Panc1 (cell line): ENCODE results near the gene CHST11. TPM values are rescaled to one million over a fixed set of nuclear protein-coding genes. Genes with fewer than 3 reads are reported as not detected.

ENCODE experiments used
- ATAC-seq: fragments of 200-7000 bp; cut with Tn5 transposase; 2 replicates; pipeline ENCODE4 v1.9.1; 2020; ENCODE audit warnings: mild to moderate bottlenecking, moderate library complexity
- BruUV-seq: library from RNA; stranded (reverse); fragments of 400-500 nt; replicated peaks from 2 replicates; lab custom pipeline; 2021; lab: Mats Ljungman, UMichigan
- CTCF ChIA-PET: fragments of 300-600 bp; sonication (Branson Sonifier 250); formaldehyde crosslinking; loops from one replicate; lab custom pipeline; 2022; ENCODE audit warnings: antibody characterized with exemption; lab: Charles Lee
- POLR2A ChIA-PET: fragments of 300-600 bp; sonication (Branson Sonifier 250); formaldehyde crosslinking; loops from one replicate; lab custom pipeline; 2022; ENCODE audit warnings: antibody characterized with exemption; lab: Charles Lee
- DNase-seq: peaks from one replicate; pipeline ENCODE4 v3.0.0-alpha.2; 2010; ENCODE audit warnings: low read depth, low spot score
- H3K27ac ChIP-seq: 2 replicates; pipeline ENCODE4 v1.5.1; 2011; ENCODE audit warnings: mild to moderate bottlenecking, low read length, inconsistent platforms
- H3K27me3 ChIP-seq: fragments of 200-500 bp; sonication (Bioruptor generic); 2 replicates; pipeline ENCODE4 v1.6.0; 2014; ENCODE audit warnings: low read length, inconsistent platforms; ENCODE audit not compliant: control insufficient read depth, insufficient read depth
- H3K36me3 ChIP-seq: fragments of 200-500 bp; sonication (Bioruptor generic); 2 replicates; pipeline ENCODE4 v1.5.1; 2014; ENCODE audit warnings: inconsistent platforms, mild to moderate bottlenecking, low read length, moderate library complexity; ENCODE audit not compliant: control insufficient read depth, insufficient read depth
- H3K4me1 ChIP-seq: 2 replicates; pipeline ENCODE4 v1.5.1; 2011; ENCODE audit warnings: inconsistent platforms, mild to moderate bottlenecking, low read length, moderate library complexity; ENCODE audit not compliant: control insufficient read depth, insufficient read depth
- H3K4me3 ChIP-seq, 2 experiments: 2 replicates each; pipeline ENCODE4 v1.5.1; 2011 to 2012; ENCODE audit warnings: low read depth in 2 of 2, low read length in 2 of 2, mild to moderate bottlenecking in 2 of 2, inconsistent platforms in 1 of 2, moderate library complexity in 1 of 2
- H3K9me3 ChIP-seq: fragments of 200-500 bp; sonication (Bioruptor generic); 2 replicates; pipeline ENCODE4 v1.5.1; 2014; ENCODE audit warnings: low read depth, mild to moderate bottlenecking, inconsistent platforms, low read length, moderate library complexity; ENCODE audit not compliant: control insufficient read depth, insufficient read depth
- CTCF ChIP-seq: fragments of 450-650 bp; IDR thresholded peaks from 2 replicates; pipeline ENCODE4 v1.5.1; 2017; ENCODE audit warnings: mild to moderate bottlenecking
- POLR2AphosphoS5 ChIP-seq: IDR thresholded peaks from 2 replicates; pipeline ENCODE4 v1.6.1; 2012; ENCODE audit warnings: mild to moderate bottlenecking, low read depth, low read length, moderate library complexity
- REST ChIP-seq, 2 experiments: IDR thresholded peaks; 2 replicates each; pipeline ENCODE4 v1.6.1; 2011 to 2012; ENCODE audit warnings: low read depth in 2 of 2, control low read depth in 1 of 2, low read length in 1 of 2, mild to moderate bottlenecking in 1 of 2, moderate library complexity in 1 of 2; ENCODE audit not compliant: insufficient read depth in 1 of 2
- SIN3A ChIP-seq: IDR thresholded peaks from 2 replicates; pipeline ENCODE4 v1.6.1; 2012; ENCODE audit warnings: low read depth, mild to moderate bottlenecking, low read length, moderate library complexity, borderline replicate concordance; ENCODE audit not compliant: insufficient read depth
- TCF7L2 ChIP-seq: IDR thresholded peaks from 2 replicates; pipeline ENCODE4 v1.6.1; 2011; ENCODE audit warnings: mild to moderate bottlenecking, low read depth, low read length, inconsistent platforms
- in situ Hi-C: cut with HindIII; loops from 2 replicates; pipeline ENCODE4 v1.10.0; 2016; ENCODE audit warnings: low sequenced_read_pairs, low pct_unique_long_range_greater_than_20kb
- intact Hi-C: fragments of 100-400 bp; cut with micrococcal nuclease; formaldehyde crosslinking; loops from one replicate; pipeline ENCODE4 v1.10.0; 2022; ENCODE audit not compliant: unreplicated experiment
- total RNA-seq: library from RNA; stranded (reverse); gene quantifications from one replicate; pipeline ENCODE4 v1.2.1, GENCODE V29; 2021; ENCODE audit not compliant: unreplicated experiment

Gene CHST11
- total RNA-seq, 1 experiment from 2014 or later = 11.4 TPM

- BruUV-seq = no TSS peak
- POLR2A ChIA-PET = no interaction called here
- H3K27ac ChIP-seq = no peak overlapping the region
Measured at GRCh38 chr12:104463368-104463767, 6.6 kb downstream of the CHST11 start.

GRCh38 chr12:104464899-104465298, 8.2 kb downstream of the CHST11 start:
- Histone ChIP-seq H3K27ac (no peak overlapping the region), H3K9me3 (no peaks in the 10 kb centered on the region), H3K4me1 (peaks cover 4% of the 10 kb centered on the region), H3K36me3 (no peaks in the 10 kb centered on the region), H3K27me3 (no peaks in the 10 kb centered on the region), H3K4me3 (no peak overlapping the region)
- DNase-seq = no peak
- ATAC-seq = no peak
- in situ Hi-C loops (no loop called here), intact Hi-C loops (no loop called here)
- no TSS peak for BruUV-seq
- ChIA-PET POLR2A (no interaction called here), CTCF (no interaction called here)
- TF ChIP-seq TCF7L2 = no peak
- no peak for TF ChIP-seq CTCF

More at GRCh38 chr12:104463368-104463767, 6.6 kb downstream of the CHST11 start:
- Histone ChIP-seq H3K4me1 (peaks cover 12% of the 10 kb centered on the region), H3K9me3 (no peaks in the 10 kb centered on the region), H3K27me3 (no peaks in the 10 kb centered on the region), H3K4me3 (no peak overlapping the region), H3K36me3 (no peaks in the 10 kb centered on the region)
- in situ Hi-C loops = no loop called here
- no peak for ATAC-seq
- DNase-seq = no peak
- intact Hi-C loops = no loop called here
- TF ChIP-seq CTCF (no peak), TCF7L2 (no peak), POLR2AphosphoS5 (no peak), SIN3A (no peak), REST (IDR thresholded peaks at IDR 0.05; ENCODE audit: insufficient read depth in 1 of 2, low read depth in 2 of 2, low read length in 1 of 2) (no peak)
- CTCF ChIA-PET = no interaction called here
